Measurements from ENCODE around the gene SNX24. TPM values are rescaled to one million over a fixed set of nuclear protein-coding genes. Genes with fewer than 3 reads are reported as not detected.

The SNX24 gene
- total RNA-seq, 5 donors from 2014 or later (not counting 1 experiment from before 2014, with no cell fraction given) = 2.2 to 4.9 (median 3.8) TPM

DNA sequence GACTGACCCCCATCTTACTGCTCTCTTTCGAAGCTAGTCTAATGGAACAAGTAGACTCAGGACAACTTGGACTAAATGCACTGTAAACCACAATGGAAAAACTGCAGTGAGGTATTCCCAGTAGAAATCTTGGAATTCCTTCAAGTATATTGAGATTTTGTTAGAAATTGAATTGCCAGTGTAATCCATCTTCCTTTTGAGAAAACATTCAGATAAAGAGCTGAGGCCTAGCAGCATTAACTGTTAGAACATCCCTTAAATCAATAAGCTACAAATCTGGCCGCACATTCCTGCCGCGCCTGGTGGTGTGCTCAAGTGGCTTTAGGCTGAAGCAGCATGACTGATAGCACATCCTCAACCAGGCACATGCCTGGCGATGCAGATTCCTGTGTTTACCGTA, 161.8 kb downstream of the SNX24 start:
- H3K9me3 Mint-ChIP-seq = peaks cover 0 to 3% (median 0%) of the 10 kb centered on the region in 3 donors
- POLR2A ChIA-PET = no interaction called here
- no peak for ATAC-seq (replicated peaks in 1 of 4)
- H3K4me1 Mint-ChIP-seq = no peaks in the 10 kb centered on the region
- Histone ChIP-seq H3K4me3 (ENCODE audit: control insufficient read depth in 1 of 2, extremely low read depth in 1 of 2, low read length in 1 of 2) (no peak overlapping the region), H3K27ac (ENCODE audit: low read length) (no peak overlapping the region), H3K36me3 (ENCODE audit: control insufficient read depth in 2 of 2, extremely low read depth in 1 of 2, insufficient read depth in 1 of 2, low read length in 1 of 2) (no peaks in the 10 kb centered on the region), H3K4me1 (ENCODE audit: control insufficient read depth in 1 of 2, extremely low read depth in 1 of 2, insufficient read depth in 2 of 2, low read length in 2 of 2) (no peaks in the 10 kb centered on the region), H3K27me3 (replicated peaks in 1 of 2; ENCODE audit: control insufficient read depth in 2 of 2, extremely low read depth in 1 of 2, insufficient read depth in 2 of 2, low read length in 1 of 2) (no peaks in the 10 kb centered on the region), H3K9me3 (no peaks in the 10 kb centered on the region)
- no peak for DNase-seq
- CTCF ChIA-PET = no interaction called here
- no peak overlapping the region for H3K4me3 Mint-ChIP-seq
- no peak overlapping the region for H3K27ac Mint-ChIP-seq
- H3K27me3 Mint-ChIP-seq = no peaks in the 10 kb centered on the region
- peaks cover 22% of the 10 kb centered on the region for H3K36me3 Mint-ChIP-seq
- 90% methylated on average over 2 of the region's 6 CpGs for WGBS (ENCODE audit: insufficient coverage)

DNA sequence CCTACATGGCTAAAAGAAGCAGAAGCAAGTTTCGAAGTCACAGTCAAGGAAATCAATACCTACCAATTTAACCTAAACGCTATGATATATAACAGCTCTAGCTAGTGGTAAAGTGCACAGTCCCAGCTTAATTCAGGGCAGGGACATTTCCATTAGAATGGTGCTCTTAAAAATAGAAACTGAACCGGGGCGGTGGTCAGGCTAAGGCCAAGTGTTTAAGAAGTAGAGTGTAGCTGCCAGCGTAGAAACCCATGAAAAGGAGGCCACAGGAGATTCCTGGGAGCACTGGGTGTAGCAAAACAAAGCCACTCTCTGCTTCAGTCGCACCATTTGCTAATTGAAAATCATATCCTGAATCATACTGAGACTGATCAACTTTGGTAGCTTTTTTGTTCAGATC, 162.3 kb downstream of the SNX24 start:
- Histone ChIP-seq H3K27ac (ENCODE audit: low read length) (no peak overlapping the region), H3K4me1 (ENCODE audit: control insufficient read depth in 1 of 2, extremely low read depth in 1 of 2, insufficient read depth in 2 of 2, low read length in 2 of 2) (no peaks in the 10 kb centered on the region), H3K9me3 (no peaks in the 10 kb centered on the region), H3K36me3 (ENCODE audit: control insufficient read depth in 2 of 2, extremely low read depth in 1 of 2, insufficient read depth in 1 of 2, low read length in 1 of 2) (no peaks in the 10 kb centered on the region), H3K27me3 (replicated peaks in 1 of 2; ENCODE audit: control insufficient read depth in 2 of 2, extremely low read depth in 1 of 2, insufficient read depth in 2 of 2, low read length in 1 of 2) (no peaks in the 10 kb centered on the region), H3K4me3 (ENCODE audit: control insufficient read depth in 1 of 2, extremely low read depth in 1 of 2, low read length in 1 of 2) (no peak overlapping the region)
- no peak for DNase-seq
- POLR2A ChIA-PET = no interaction called here
- no peak overlapping the region for H3K4me3 Mint-ChIP-seq
- CTCF ChIA-PET = no interaction called here
- no peaks in the 10 kb centered on the region for H3K4me1 Mint-ChIP-seq
- H3K9me3 Mint-ChIP-seq = peaks cover 0 to 4% (median 0%) of the 10 kb centered on the region in 3 donors
- H3K36me3 Mint-ChIP-seq = peaks cover 22% of the 10 kb centered on the region
- H3K27me3 Mint-ChIP-seq = no peaks in the 10 kb centered on the region
- no peak overlapping the region for H3K27ac Mint-ChIP-seq
- ATAC-seq (replicated peaks in 1 of 4) = no peak
- 88% methylated on average over 4 of the region's 6 CpGs for WGBS (ENCODE audit: insufficient coverage)

DNA sequence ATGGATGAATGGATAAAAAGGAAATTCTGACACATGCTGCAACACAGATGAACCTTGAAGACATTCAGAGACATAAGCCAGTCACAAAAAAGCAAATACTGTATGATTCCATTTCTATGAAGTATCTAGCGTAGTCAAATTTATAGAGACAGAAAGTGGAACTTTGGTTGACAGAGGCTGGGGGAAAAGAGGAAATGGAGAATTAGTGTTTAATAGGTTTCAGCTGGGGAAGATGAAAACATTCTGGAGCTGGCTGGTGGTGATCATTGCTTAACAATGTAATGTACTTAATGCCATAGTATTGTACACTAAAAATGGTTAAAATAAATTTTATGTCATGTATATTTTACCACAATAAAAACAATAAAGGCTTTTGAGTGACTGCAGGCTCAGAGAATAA, 166.9 kb downstream of the SNX24 start:
- Histone ChIP-seq H3K27ac (ENCODE audit: low read length) (no peak overlapping the region), H3K36me3 (ENCODE audit: control insufficient read depth in 2 of 2, extremely low read depth in 1 of 2, insufficient read depth in 1 of 2, low read length in 1 of 2) (no peaks in the 10 kb centered on the region), H3K4me1 (ENCODE audit: control insufficient read depth in 1 of 2, extremely low read depth in 1 of 2, insufficient read depth in 2 of 2, low read length in 2 of 2) (no peaks in the 10 kb centered on the region), H3K27me3 (replicated peaks in 1 of 2; ENCODE audit: control insufficient read depth in 2 of 2, extremely low read depth in 1 of 2, insufficient read depth in 2 of 2, low read length in 1 of 2) (no peaks in the 10 kb centered on the region), H3K4me3 (ENCODE audit: control insufficient read depth in 1 of 2, extremely low read depth in 1 of 2, low read length in 1 of 2) (no peak overlapping the region), H3K9me3 (no peaks in the 10 kb centered on the region)
- no peaks in the 10 kb centered on the region for H3K4me1 Mint-ChIP-seq
- H3K9me3 Mint-ChIP-seq = peaks cover 0 to 4% (median 0%) of the 10 kb centered on the region in 3 donors
- ChIA-PET CTCF (no interaction called here), POLR2A (interaction anchor here in 1 of 2 donors (1.0 kb wide), 1 partner anchor 430 kb away, joined by 3 read pairs; no protein-coding TSS in a partner anchor)
- peaks cover 7% of the 10 kb centered on the region for H3K36me3 Mint-ChIP-seq
- 82% methylated on average over 1 of the region's 1 CpG for WGBS (ENCODE audit: insufficient coverage)
- no peak for DNase-seq
- no peak for ATAC-seq (replicated peaks in 1 of 4)
- H3K27me3 Mint-ChIP-seq = peaks cover 0 to 7% of the 10 kb centered on the region in 2 donors
- no peak overlapping the region for H3K4me3 Mint-ChIP-seq
- no peak overlapping the region for H3K27ac Mint-ChIP-seq

DNA sequence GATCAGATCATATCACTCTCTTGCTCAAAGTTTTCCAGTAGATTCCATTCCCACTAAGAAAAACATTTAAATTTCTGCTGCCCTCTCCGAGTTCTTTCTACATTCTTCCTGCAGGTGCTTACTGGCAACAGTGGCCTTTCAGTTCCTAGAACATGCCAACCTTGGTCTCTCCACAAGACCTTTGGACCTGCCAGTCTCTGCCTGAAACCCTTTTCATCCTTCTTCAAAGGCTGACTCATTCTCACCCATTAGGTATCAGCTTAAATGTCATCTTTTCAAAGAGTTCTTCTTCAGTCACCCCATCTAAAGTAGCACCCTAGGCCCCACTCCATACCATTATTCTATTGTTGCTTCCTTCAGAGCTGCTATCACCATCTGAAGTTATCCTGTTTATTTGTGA, 169.3 kb downstream of the SNX24 start:
- Mint-ChIP-seq H3K36me3 (peaks cover 4% of the 10 kb centered on the region), H3K4me1 (no peaks in the 10 kb centered on the region), H3K9me3 (peaks cover 0 to 4% (median 0%) of the 10 kb centered on the region in 3 donors), H3K27me3 (peaks cover 0 to 7% of the 10 kb centered on the region in 2 donors), H3K27ac (no peak overlapping the region), H3K4me3 (no peak overlapping the region)
- DNase-seq (no peak), ATAC-seq (replicated peaks in 1 of 4) (no peak)
- WGBS (ENCODE audit: insufficient coverage) = 88% methylated on average over 1 of the region's 1 CpG
- no peaks in the 10 kb centered on the region for H3K36me3 ChIP-seq (ENCODE audit: control insufficient read depth in 2 of 2, extremely low read depth in 1 of 2, insufficient read depth in 1 of 2, low read length in 1 of 2)
- no peak overlapping the region for H3K4me3 ChIP-seq (ENCODE audit: control insufficient read depth in 1 of 2, extremely low read depth in 1 of 2, low read length in 1 of 2)
- no peak overlapping the region for H3K27ac ChIP-seq (ENCODE audit: low read length)
- no peaks in the 10 kb centered on the region for H3K9me3 ChIP-seq
- H3K27me3 ChIP-seq (replicated peaks in 1 of 2; ENCODE audit: control insufficient read depth in 2 of 2, extremely low read depth in 1 of 2, insufficient read depth in 2 of 2, low read length in 1 of 2) = peaks cover 0 to 2% of the 10 kb centered on the region in 2 experiments
- POLR2A ChIA-PET = no interaction called here
- no peaks in the 10 kb centered on the region for H3K4me1 ChIP-seq (ENCODE audit: control insufficient read depth in 1 of 2, extremely low read depth in 1 of 2, insufficient read depth in 2 of 2, low read length in 2 of 2)
- CTCF ChIA-PET = no interaction called here

DNA sequence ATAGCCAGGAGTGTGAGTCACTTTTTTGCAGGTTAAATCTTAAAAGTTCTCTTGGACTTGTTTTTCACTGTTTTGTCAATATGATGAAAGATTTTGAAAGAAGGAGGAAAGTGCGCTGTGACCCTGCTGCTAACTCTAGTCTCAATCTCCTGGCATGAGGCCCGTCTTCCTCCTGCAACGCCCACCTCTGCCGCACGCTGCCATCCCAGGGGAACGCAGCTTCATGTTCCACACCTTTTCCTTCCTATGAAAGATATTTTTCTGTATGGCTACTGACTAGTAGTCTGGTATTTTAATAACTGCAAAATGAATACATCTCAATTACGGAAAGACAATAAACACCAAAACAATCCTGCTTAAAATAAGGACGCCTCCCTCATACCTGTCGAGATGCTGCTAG, 182.8 kb downstream of the SNX24 start:
- CTCF ChIA-PET = no interaction called here
- POLR2A ChIA-PET = no interaction called here
- ATAC-seq (replicated peaks in 1 of 4) = no peak

DNA sequence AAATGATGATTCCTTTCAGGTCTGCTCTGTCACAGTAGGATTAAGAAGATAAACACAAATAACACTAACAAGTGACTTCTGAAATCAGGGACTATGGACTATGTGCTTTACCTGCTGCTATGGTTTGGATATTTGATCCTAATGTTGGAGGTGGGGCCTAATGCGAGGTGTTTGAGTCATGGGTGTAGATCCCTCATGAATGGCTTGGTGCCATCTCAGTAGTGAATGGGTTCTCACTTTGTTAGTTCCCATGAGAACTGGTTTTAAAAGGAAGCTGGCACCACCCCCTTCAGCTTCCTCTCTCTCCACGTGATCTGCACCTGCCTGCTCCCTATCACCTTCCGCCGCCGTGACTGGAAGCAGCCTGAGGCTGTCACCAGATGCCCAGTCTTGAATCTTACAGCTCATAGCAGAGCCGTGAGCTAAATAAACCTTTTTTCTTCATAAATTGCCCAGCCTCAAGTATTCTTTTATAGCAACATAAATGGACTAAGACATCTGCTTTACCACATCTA, 187.8 kb downstream of the SNX24 start:
- Histone ChIP-seq H3K36me3 (ENCODE audit: control insufficient read depth in 2 of 2, extremely low read depth in 1 of 2, insufficient read depth in 1 of 2, low read length in 1 of 2) (no peaks in the 10 kb centered on the region), H3K9me3 (no peaks in the 10 kb centered on the region), H3K27ac (ENCODE audit: low read length) (no peak overlapping the region), H3K4me3 (ENCODE audit: control insufficient read depth in 1 of 2, extremely low read depth in 1 of 2, low read length in 1 of 2) (no peak overlapping the region), H3K27me3 (replicated peaks in 1 of 2; ENCODE audit: control insufficient read depth in 2 of 2, extremely low read depth in 1 of 2, insufficient read depth in 2 of 2, low read length in 1 of 2) (peaks cover 11 to 36% of the 10 kb centered on the region in 2 experiments), H3K4me1 (ENCODE audit: control insufficient read depth in 1 of 2, extremely low read depth in 1 of 2, insufficient read depth in 2 of 2, low read length in 2 of 2) (peaks cover 0 to 19% of the 10 kb centered on the region in 2 experiments)
- Mint-ChIP-seq H3K27ac (no peak overlapping the region), H3K4me1 (peaks cover 11 to 14% (median 12%) of the 10 kb centered on the region in 3 donors), H3K9me3 (no peaks in the 10 kb centered on the region), H3K4me3 (no peak overlapping the region), H3K27me3 (peaks cover 59 to 64% of the 10 kb centered on the region in 2 donors), H3K36me3 (no peaks in the 10 kb centered on the region)
- POLR2A ChIA-PET = no interaction called here
- DNase-seq (no peak), ATAC-seq (replicated peaks in 1 of 4) (no peak)
- CTCF ChIA-PET = no interaction called here
- 77% methylated on average over 4 of the region's 6 CpGs for WGBS (ENCODE audit: insufficient coverage)

More for the DNA sequence above, 182.8 kb downstream of the SNX24 start:
- WGBS (ENCODE audit: insufficient coverage) = 92% methylated on average over 2 of the region's 9 CpGs
- Histone ChIP-seq H3K27ac (ENCODE audit: low read length) (no peak overlapping the region), H3K9me3 (no peaks in the 10 kb centered on the region), H3K27me3 (replicated peaks in 1 of 2; ENCODE audit: control insufficient read depth in 2 of 2, extremely low read depth in 1 of 2, insufficient read depth in 2 of 2, low read length in 1 of 2) (peaks cover 0 to 10% of the 10 kb centered on the region in 2 experiments), H3K4me3 (ENCODE audit: control insufficient read depth in 1 of 2, extremely low read depth in 1 of 2, low read length in 1 of 2) (no peak overlapping the region), H3K36me3 (ENCODE audit: control insufficient read depth in 2 of 2, extremely low read depth in 1 of 2, insufficient read depth in 1 of 2, low read length in 1 of 2) (no peaks in the 10 kb centered on the region), H3K4me1 (ENCODE audit: control insufficient read depth in 1 of 2, extremely low read depth in 1 of 2, insufficient read depth in 2 of 2, low read length in 2 of 2) (no peaks in the 10 kb centered on the region)
- no peak overlapping the region for H3K27ac Mint-ChIP-seq
- no peaks in the 10 kb centered on the region for H3K36me3 Mint-ChIP-seq
- H3K27me3 Mint-ChIP-seq = peaks cover 24 to 36% of the 10 kb centered on the region in 2 donors
- DNase-seq = no peak
- H3K4me1 Mint-ChIP-seq = no peaks in the 10 kb centered on the region
- no peak overlapping the region for H3K4me3 Mint-ChIP-seq
- H3K9me3 Mint-ChIP-seq = peaks cover 0 to 3% (median 0%) of the 10 kb centered on the region in 3 donors
